ENCODE measurements around the gene RNF223.

DNA sequence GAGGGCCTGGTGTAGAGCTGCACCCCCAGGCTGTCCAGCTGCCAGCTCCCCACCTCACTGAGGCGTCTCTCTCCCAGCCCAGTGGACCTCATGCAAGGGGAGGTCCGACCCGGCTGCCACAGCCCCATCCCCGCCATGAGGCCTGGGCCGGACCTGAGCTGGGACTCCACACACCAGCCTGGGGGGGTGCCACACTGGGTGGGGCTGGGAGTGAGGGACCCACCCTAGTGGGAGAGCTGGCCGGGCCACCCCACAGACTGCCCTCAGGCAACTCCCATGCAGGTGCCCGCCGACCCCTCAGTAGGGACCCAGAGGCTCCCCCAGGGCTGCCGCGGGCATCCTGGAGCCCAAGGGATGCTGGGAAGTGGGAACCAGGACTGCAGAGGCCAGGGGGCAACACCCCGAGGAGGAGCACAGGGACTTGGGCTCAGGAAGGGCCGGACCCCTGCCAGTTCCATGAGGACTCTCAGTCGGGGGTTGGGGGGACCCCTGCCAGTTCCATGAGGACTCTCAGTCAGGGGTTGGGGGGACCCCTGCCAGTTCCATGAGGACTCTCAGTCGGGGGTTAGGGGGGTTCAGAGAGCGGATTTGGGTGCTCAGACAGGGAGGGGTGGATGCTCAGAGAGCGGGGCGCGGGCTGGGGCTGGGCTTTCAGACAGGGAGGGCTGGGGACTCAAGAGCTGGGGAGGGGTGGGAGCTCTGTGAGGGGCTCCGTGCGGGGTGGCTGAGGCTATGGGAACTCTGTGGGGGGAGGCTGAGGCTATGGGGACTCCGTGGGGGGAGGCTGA, 1.2 kb upstream of the RNF223 start:
- TF ChIP-seq, protein P1, sequence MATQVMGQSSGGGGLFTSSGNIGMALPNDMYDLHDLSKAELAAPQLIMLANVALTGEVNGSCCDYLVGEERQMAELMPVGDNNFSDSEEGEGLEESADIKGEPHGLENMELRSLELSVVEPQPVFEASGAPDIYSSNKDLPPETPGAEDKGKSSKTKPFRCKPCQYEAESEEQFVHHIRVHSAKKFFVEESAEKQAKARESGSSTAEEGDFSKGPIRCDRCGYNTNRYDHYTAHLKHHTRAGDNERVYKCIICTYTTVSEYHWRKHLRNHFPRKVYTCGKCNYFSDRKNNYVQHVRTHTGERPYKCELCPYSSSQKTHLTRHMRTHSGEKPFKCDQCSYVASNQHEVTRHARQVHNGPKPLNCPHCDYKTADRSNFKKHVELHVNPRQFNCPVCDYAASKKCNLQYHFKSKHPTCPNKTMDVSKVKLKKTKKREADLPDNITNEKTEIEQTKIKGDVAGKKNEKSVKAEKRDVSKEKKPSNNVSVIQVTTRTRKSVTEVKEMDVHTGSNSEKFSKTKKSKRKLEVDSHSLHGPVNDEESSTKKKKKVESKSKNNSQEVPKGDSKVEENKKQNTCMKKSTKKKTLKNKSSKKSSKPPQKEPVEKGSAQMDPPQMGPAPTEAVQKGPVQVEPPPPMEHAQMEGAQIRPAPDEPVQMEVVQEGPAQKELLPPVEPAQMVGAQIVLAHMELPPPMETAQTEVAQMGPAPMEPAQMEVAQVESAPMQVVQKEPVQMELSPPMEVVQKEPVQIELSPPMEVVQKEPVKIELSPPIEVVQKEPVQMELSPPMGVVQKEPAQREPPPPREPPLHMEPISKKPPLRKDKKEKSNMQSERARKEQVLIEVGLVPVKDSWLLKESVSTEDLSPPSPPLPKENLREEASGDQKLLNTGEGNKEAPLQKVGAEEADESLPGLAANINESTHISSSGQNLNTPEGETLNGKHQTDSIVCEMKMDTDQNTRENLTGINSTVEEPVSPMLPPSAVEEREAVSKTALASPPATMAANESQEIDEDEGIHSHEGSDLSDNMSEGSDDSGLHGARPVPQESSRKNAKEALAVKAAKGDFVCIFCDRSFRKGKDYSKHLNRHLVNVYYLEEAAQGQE (IDR thresholded peaks at IDR 0.05; ENCODE audit: insufficient read depth in 1 of 2, low read depth in 2 of 2, low read length in 1 of 2) = no peak
- TF ChIP-seq, protein P2, sequence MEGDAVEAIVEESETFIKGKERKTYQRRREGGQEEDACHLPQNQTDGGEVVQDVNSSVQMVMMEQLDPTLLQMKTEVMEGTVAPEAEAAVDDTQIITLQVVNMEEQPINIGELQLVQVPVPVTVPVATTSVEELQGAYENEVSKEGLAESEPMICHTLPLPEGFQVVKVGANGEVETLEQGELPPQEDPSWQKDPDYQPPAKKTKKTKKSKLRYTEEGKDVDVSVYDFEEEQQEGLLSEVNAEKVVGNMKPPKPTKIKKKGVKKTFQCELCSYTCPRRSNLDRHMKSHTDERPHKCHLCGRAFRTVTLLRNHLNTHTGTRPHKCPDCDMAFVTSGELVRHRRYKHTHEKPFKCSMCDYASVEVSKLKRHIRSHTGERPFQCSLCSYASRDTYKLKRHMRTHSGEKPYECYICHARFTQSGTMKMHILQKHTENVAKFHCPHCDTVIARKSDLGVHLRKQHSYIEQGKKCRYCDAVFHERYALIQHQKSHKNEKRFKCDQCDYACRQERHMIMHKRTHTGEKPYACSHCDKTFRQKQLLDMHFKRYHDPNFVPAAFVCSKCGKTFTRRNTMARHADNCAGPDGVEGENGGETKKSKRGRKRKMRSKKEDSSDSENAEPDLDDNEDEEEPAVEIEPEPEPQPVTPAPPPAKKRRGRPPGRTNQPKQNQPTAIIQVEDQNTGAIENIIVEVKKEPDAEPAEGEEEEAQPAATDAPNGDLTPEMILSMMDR (IDR thresholded peaks at IDR 0.05) = no peak
- no peak for TF ChIP-seq TCF7L2 (IDR thresholded peaks at IDR 0.05; ENCODE audit: low read depth, low read length)

Data from Panc1 (cell line).